ENCODE data around the gene SCLY.

Gene SCLY

GRCh38 chr2:238097988-238098871 lies 37.4 kb downstream of the SCLY start:
- no peak for TF ChIP-seq NFIC (IDR thresholded peaks at IDR 0.05)
- peak; percentile 56; the same call in 1 of the 2 replicates for TF ChIP-seq EGR1 (IDR thresholded peaks at IDR 0.05)

GRCh38 chr2:238098901-238099713 lies 38.3 kb downstream of the SCLY start:
- TF ChIP-seq RAD21 (IDR thresholded peaks at IDR 0.05; ENCODE audit: low read depth) (no peak), EGR1 (IDR thresholded peaks at IDR 0.05) (no peak), USF1 (IDR thresholded peaks at IDR 0.05) (no peak), MAX (IDR thresholded peaks at IDR 0.05) (no peak), REST (IDR thresholded peaks at IDR 0.05; ENCODE audit: low read depth) (no peak), EP300 (IDR thresholded peaks at IDR 0.05; ENCODE audit: borderline replicate concordance) (no peak), CREB1 (IDR thresholded peaks at IDR 0.05; ENCODE audit: low read depth) (no peak), FOXM1 (IDR thresholded peaks at IDR 0.05; ENCODE audit: borderline replicate concordance, low read depth) (no peak), CEBPB (IDR thresholded peaks at IDR 0.05) (no peak), YY1 (IDR thresholded peaks at IDR 0.05; ENCODE audit: low read depth) (no peak), TEAD4 (IDR thresholded peaks at IDR 0.05) (no peak), NFIC (IDR thresholded peaks at IDR 0.05) (no peak), TCF12 (IDR thresholded peaks at IDR 0.05; ENCODE audit: low read depth) (no peak), TAF1 (IDR thresholded peaks at IDR 0.05; ENCODE audit: low read depth) (no peak), ZBTB7A (IDR thresholded peaks at IDR 0.05; ENCODE audit: low read depth) (no peak)

- no peak for TF ChIP-seq CEBPB (IDR thresholded peaks at IDR 0.05)
- TF ChIP-seq NFIC (IDR thresholded peaks at IDR 0.05), result no peak
- no peak for TF ChIP-seq REST (IDR thresholded peaks at IDR 0.05; ENCODE audit: low read depth)
- no peak for TF ChIP-seq CREB1 (IDR thresholded peaks at IDR 0.05; ENCODE audit: low read depth)
- no peak for TF ChIP-seq EGR1 (IDR thresholded peaks at IDR 0.05)
- TF ChIP-seq FOXM1 (IDR thresholded peaks at IDR 0.05; ENCODE audit: borderline replicate concordance, low read depth), result no peak
- no peak for TF ChIP-seq USF1 (IDR thresholded peaks at IDR 0.05)
- TF ChIP-seq RAD21 (IDR thresholded peaks at IDR 0.05; ENCODE audit: low read depth), result no peak
- TF ChIP-seq EP300 (IDR thresholded peaks at IDR 0.05; ENCODE audit: borderline replicate concordance), result no peak
- TF ChIP-seq MAX (IDR thresholded peaks at IDR 0.05), result no peak
Observed at GRCh38 chr2:238099714-238100048, 38.9 kb downstream of the SCLY start.

- TF ChIP-seq USF1 (IDR thresholded peaks at IDR 0.05), result no peak
- no peak for TF ChIP-seq TEAD4 (IDR thresholded peaks at IDR 0.05)
- TF ChIP-seq REST (IDR thresholded peaks at IDR 0.05; ENCODE audit: low read depth), result no peak
- no peak for TF ChIP-seq EP300 (IDR thresholded peaks at IDR 0.05; ENCODE audit: borderline replicate concordance)
- TF ChIP-seq FOXM1 (IDR thresholded peaks at IDR 0.05; ENCODE audit: borderline replicate concordance, low read depth), result no peak
- TF ChIP-seq TAF1 (IDR thresholded peaks at IDR 0.05; ENCODE audit: low read depth), result no peak
- TF ChIP-seq EGR1 (IDR thresholded peaks at IDR 0.05), result no peak
- no peak for TF ChIP-seq NFIC (IDR thresholded peaks at IDR 0.05)
- no peak for TF ChIP-seq YY1 (IDR thresholded peaks at IDR 0.05; ENCODE audit: low read depth)
- no peak for TF ChIP-seq TCF12 (IDR thresholded peaks at IDR 0.05; ENCODE audit: low read depth)
- no peak for TF ChIP-seq RAD21 (IDR thresholded peaks at IDR 0.05; ENCODE audit: low read depth)
Observed at GRCh38 chr2:238100049-238100820, 39.4 kb downstream of the SCLY start, which contains the start of gene ESPNL. Gene ESPNL, plus strand, starts transcription at chr2:238100340. Its CDS starts 80 bp downstream, at chr2:238100420.
